DMS114 treated with DMSO at 0.1 percent for 48 hours (cell line): Measurements from ENCODE around the gene DEFB110.

Experiments used
- DNase-seq: peaks from one replicate; lab custom pipeline; 2025; ENCODE audit not compliant: unreplicated experiment; lab: John Stamatoyannopoulos, UW

Gene DEFB110

GRCh38 chr6:50021894-50022293 lies at the start of gene DEFB110:
TSS of gene DEFB110 (minus strand) at chr6:50021994. CDS start at chr6:50021935, 59 bp downstream.
- DNase-seq: no peak

GRCh38 chr6:50070101-50070500 lies 48.3 kb upstream of the DEFB110 start:
- no peak for DNase-seq

GRCh38 chr6:50062051-50062450 lies 40.3 kb upstream of the DEFB110 start:
- DNase-seq: no peak

GRCh38 chr6:50056242-50056641 lies 34.4 kb upstream of the DEFB110 start:
- no peak for DNase-seq

GRCh38 chr6:50049829-50050228 lies 28.0 kb upstream of the DEFB110 start, which contains the start of gene DEFB112:
TSS of gene DEFB112 (minus strand) at chr6:50049929. CDS start at chr6:50049869, 60 bp downstream.
- DNase-seq: no peak

GRCh38 chr6:50047026-50047425 lies 25.2 kb upstream of the DEFB110 start:
- no peak for DNase-seq

- peak; percentile 46 for DNase-seq
These were observed 9.2 kb upstream of the DEFB110 start for GRCh38 chr6:50030777-50031562.

- DNase-seq: no peak
These were observed 8.6 kb upstream of the DEFB110 start for GRCh38 chr6:50030350-50030749.

GRCh38 chr6:50025258-50025657 lies 3.5 kb upstream of the DEFB110 start:
- no peak for DNase-seq

- DNase-seq: no peak
These were observed 14.0 kb downstream of the DEFB110 start for GRCh38 chr6:50007819-50008218.

- DNase-seq: no peak
These were observed 18.7 kb downstream of the DEFB110 start for GRCh38 chr6:50003139-50003538.

- DNase-seq: no peak
These were observed 26.5 kb downstream of the DEFB110 start for GRCh38 chr6:49995278-49995677.

GRCh38 chr6:49988900-49989299 lies 32.9 kb downstream of the DEFB110 start:
- no peak for DNase-seq

- no peak for DNase-seq
These were observed 34.0 kb downstream of the DEFB110 start for GRCh38 chr6:49987749-49988148.

- no peak for DNase-seq
These were observed 35.2 kb downstream of the DEFB110 start for GRCh38 chr6:49986551-49986950.

GRCh38 chr6:49982046-49982445 lies 39.7 kb downstream of the DEFB110 start:
- no peak for DNase-seq

GRCh38 chr6:49980898-49981297 lies 40.9 kb downstream of the DEFB110 start:
- no peak for DNase-seq

- DNase-seq: no peak
These were observed 42.2 kb downstream of the DEFB110 start for GRCh38 chr6:49979584-49979983.

GRCh38 chr6:49978332-49979226 lies 43.2 kb downstream of the DEFB110 start:
- DNase-seq: no peak

GRCh38 chr6:49969605-49970004 lies 52.2 kb downstream of the DEFB110 start, which contains the start of gene DEFB113:
TSS of gene DEFB113 (minus strand) at chr6:49969625. CDS start at chr6:49969625, 0 bp downstream.
- DNase-seq: no peak
